B cell (primary cell): ENCODE results near the gene ABHD17C. TPM values are rescaled to one million over a fixed set of nuclear protein-coding genes. Genes with fewer than 3 reads are reported as not detected.

Experiments
- ATAC-seq: fragments of 200-7000 bp; cut with Tn5 transposase; one replicate; pipeline ENCODE4 v1.10.0; 2021; ENCODE audit warnings: low read depth, mild to moderate bottlenecking, moderate number of reproducible peaks, moderate library complexity
- CTCF ChIA-PET: fragments of 350-600 bp; sonication (Branson Sonifier 250); formaldehyde crosslinking; loops from one replicate; lab custom pipeline; 2021; ENCODE audit warnings: antibody characterized with exemption, inconsistent platforms; lab: Charles Lee
- POLR2A ChIA-PET: fragments of 350-600 bp; sonication (Branson Sonifier 250); formaldehyde crosslinking; loops from one replicate; lab custom pipeline; 2021; ENCODE audit warnings: antibody characterized with exemption; lab: Charles Lee
- DNase-seq: peaks from one replicate; pipeline ENCODE4 v3.0.0; 2013
- H2AFZ ChIP-seq: 2 replicates; pipeline ENCODE4 v1.6.1; 2012; ENCODE audit warnings: mild to moderate bottlenecking, low read depth, low read length; ENCODE audit not compliant: insufficient read depth, poor library complexity, severe bottlenecking
- H3K27ac ChIP-seq, 2 donors: 1 replicate in 1 of 2; 2 replicates in 1 of 2; pipeline ENCODE4 v1.5.1; 2012 to 2013; ENCODE audit warnings: low read length in 2 of 2, mild to moderate bottlenecking in 2 of 2, moderate library complexity in 1 of 2
- H3K27me3 ChIP-seq, 4 experiments: fragments of 200-600 bp in 1 of 4; sonication (generic) in 1 of 4; replicated peaks in 1 of 4; 1 replicate in 2 of 4; 2 replicates in 2 of 4; pipeline versions ENCODE4 v1.6.1 to v1.7.0; 2013 to 2016; ENCODE audit warnings: low read length in 3 of 4, mild to moderate bottlenecking in 2 of 4, mixed read lengths in 1 of 4, moderate library complexity in 1 of 4; ENCODE audit not compliant: insufficient read depth in 4 of 4, control insufficient read depth in 3 of 4; ENCODE audit errors: control extremely low read depth in 1 of 4
- H3K36me3 ChIP-seq, 2 experiments: replicated peaks in 1 of 2; 1 replicate in 1 of 2; 2 replicates in 1 of 2; pipeline versions ENCODE4 v1.6.1 to v1.7.1; 2013; ENCODE audit warnings: low read length in 1 of 2; ENCODE audit not compliant: insufficient read depth in 2 of 2, control insufficient read depth in 1 of 2; ENCODE audit errors: control extremely low read depth in 1 of 2, extremely low read depth in 1 of 2
- H3K4me1 ChIP-seq, 2 donors: fragments of 200-600 bp in 1 of 2; sonication (generic) in 1 of 2; 1 replicate in 1 of 2; 2 replicates in 1 of 2; pipeline versions ENCODE4 v1.5.1 to v1.6.1; 2013 to 2017; ENCODE audit warnings: low read length in 2 of 2; ENCODE audit not compliant: control insufficient read depth in 2 of 2, insufficient read depth in 2 of 2
- H3K4me2 ChIP-seq: replicated peaks from 2 replicates; pipeline ENCODE3; 2012; ENCODE audit warnings: mild to moderate bottlenecking, low read depth, low read length; ENCODE audit not compliant: poor library complexity, severe bottlenecking
- H3K4me3 ChIP-seq, 5 experiments: fragments of 200-600 bp in 1 of 5; sonication (generic) in 1 of 5; 1 replicate in 3 of 5; 2 replicates in 2 of 5; pipeline versions ENCODE4 v1.5.1 to v1.7.0; 2011 to 2016; ENCODE audit warnings: low read length in 4 of 5, mild to moderate bottlenecking in 4 of 5, low read depth in 2 of 5, control low read depth in 1 of 5, moderate library complexity in 1 of 5; ENCODE audit not compliant: insufficient read depth in 1 of 5; ENCODE audit errors: control extremely low read depth in 1 of 5, extremely low read depth in 1 of 5
- H3K79me2 ChIP-seq: fragments of 200-600 bp; sonication (generic); one replicate; pipeline ENCODE4 v1.6.0; 2016; ENCODE audit warnings: low read length; ENCODE audit not compliant: control insufficient read depth, insufficient read depth
- H3K9ac ChIP-seq: fragments of 200-600 bp; sonication (generic); 2 replicates; pipeline ENCODE4 v1.6.1; 2017; ENCODE audit warnings: mild to moderate bottlenecking, low read length, moderate library complexity
- H3K9me3 ChIP-seq, 3 donors: one replicate each; pipeline versions ENCODE4 v1.6.1 to v1.7.1; 2013; ENCODE audit warnings: low read length in 2 of 3; ENCODE audit not compliant: control insufficient read depth in 2 of 3, insufficient read depth in 1 of 3; ENCODE audit errors: control extremely low read depth in 1 of 3
- H4K20me1 ChIP-seq: 2 replicates; pipeline ENCODE4 v1.6.0; 2012; ENCODE audit warnings: mild to moderate bottlenecking, low read length; ENCODE audit not compliant: insufficient read depth, control insufficient read depth, poor library complexity, severe bottlenecking
- H3K27ac Mint-ChIP-seq: one replicate; pipeline ENCODE4 v1.8.0; 2021; ENCODE audit warnings: mixed read lengths
- H3K27me3 Mint-ChIP-seq: one replicate; pipeline ENCODE4 v1.8.0; 2021; ENCODE audit warnings: mixed read lengths
- H3K4me1 Mint-ChIP-seq: one replicate; pipeline ENCODE4 v1.8.0; 2021; ENCODE audit warnings: mixed read lengths
- H3K4me3 Mint-ChIP-seq: one replicate; pipeline ENCODE4 v1.8.0; 2021; ENCODE audit warnings: mixed read lengths
- H3K9me3 Mint-ChIP-seq: one replicate; pipeline ENCODE4 v1.8.0; 2022; ENCODE audit warnings: mixed read lengths; ENCODE audit not compliant: insufficient read depth
- EZH2 ChIP-seq: IDR thresholded peaks from 2 replicates; pipeline ENCODE4 v1.6.1; 2012; ENCODE audit warnings: borderline replicate concordance, low read depth, mild to moderate bottlenecking, moderate library complexity, low read length; ENCODE audit not compliant: insufficient read depth, poor library complexity, severe bottlenecking
- WGBS: methylation state at CpG from one replicate; pipeline ENCODE4 v1.1.5; 2013; ENCODE audit warnings: missing lambda C conversion rate; ENCODE audit not compliant: insufficient coverage; 5-methylcytosine and 5-hydroxymethylcytosine counted together
- intact Hi-C: fragments of 100-400 bp; cut with micrococcal nuclease; formaldehyde crosslinking; loops from one replicate; pipeline ENCODE4 v1.10.0; 2022
- polyA plus RNA-seq: library from polyadenylated mRNA; depleted of rRNA; stranded (reverse); fragments of >200 nt; gene quantifications from 2 replicates; pipeline ENCODE4 v1.2.3, GENCODE V29; 2012
- total RNA-seq, 2 donors: library from RNA; stranded (reverse); fragments of 120-200 nt in 1 of 2; gene quantifications; 1 replicate in 1 of 2; 2 replicates in 1 of 2; pipeline versions ENCODE4 v1.2.3 to v1.2.4, GENCODE V29; 2013 to 2022
- TF ChIP-seq, protein P1 (sequence below): fragments of 200-600 bp; IDR thresholded peaks from one replicate; pipeline ENCODE4 v1.8.0; 2022; ENCODE audit warnings: antibody characterized with exemption, mild to moderate bottlenecking

ABHD17C gene
- total and polyA plus RNA-seq, 2 donors (not counting 1 experiment from before 2014, with no cell fraction given), result 0.78 to 1.9 TPM

DNA sequence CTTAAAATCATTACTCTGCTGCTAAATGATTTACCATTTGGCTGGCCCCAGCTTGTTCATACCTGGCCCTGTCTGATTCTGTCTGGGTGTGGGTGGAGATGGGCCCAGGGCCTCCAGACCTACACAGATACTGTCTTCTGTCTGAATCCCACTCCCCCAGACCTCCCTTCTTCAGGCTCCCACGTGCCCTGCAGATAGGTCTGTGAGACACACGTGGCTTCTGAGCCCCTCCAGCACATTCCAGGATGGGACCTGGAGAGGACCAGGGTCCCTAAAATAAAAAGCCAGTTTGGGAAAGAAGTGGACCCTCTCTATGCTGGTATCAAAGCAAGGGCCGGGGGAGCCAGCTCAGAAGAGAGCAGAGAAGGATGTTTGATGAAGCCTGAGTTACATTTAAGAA lies 69.4 kb downstream of the ABHD17C start:
- intact Hi-C loops, result no loop called here
- H3K4me2 ChIP-seq, result no peak overlapping the region
- TF ChIP-seq, protein P1, sequence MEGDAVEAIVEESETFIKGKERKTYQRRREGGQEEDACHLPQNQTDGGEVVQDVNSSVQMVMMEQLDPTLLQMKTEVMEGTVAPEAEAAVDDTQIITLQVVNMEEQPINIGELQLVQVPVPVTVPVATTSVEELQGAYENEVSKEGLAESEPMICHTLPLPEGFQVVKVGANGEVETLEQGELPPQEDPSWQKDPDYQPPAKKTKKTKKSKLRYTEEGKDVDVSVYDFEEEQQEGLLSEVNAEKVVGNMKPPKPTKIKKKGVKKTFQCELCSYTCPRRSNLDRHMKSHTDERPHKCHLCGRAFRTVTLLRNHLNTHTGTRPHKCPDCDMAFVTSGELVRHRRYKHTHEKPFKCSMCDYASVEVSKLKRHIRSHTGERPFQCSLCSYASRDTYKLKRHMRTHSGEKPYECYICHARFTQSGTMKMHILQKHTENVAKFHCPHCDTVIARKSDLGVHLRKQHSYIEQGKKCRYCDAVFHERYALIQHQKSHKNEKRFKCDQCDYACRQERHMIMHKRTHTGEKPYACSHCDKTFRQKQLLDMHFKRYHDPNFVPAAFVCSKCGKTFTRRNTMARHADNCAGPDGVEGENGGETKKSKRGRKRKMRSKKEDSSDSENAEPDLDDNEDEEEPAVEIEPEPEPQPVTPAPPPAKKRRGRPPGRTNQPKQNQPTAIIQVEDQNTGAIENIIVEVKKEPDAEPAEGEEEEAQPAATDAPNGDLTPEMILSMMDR, result no peak
- no peak for TF ChIP-seq EZH2
- CTCF ChIA-PET, result no interaction called here
- no peaks in the 10 kb centered on the region for H3K9me3 ChIP-seq
- no peak for DNase-seq
- Mint-ChIP-seq H3K4me3 (no peak overlapping the region), H3K9me3 (peaks cover 2% of the 10 kb centered on the region), H3K27ac (no peak overlapping the region), H3K4me1 (no peaks in the 10 kb centered on the region), H3K27me3 (peaks cover 2% of the 10 kb centered on the region)
- H3K27me3 ChIP-seq, result no peaks in the 10 kb centered on the region
- H3K4me3 ChIP-seq, result no peak overlapping the region
- no peaks in the 10 kb centered on the region for H4K20me1 ChIP-seq
- no CpG with 5 or more reads among the region's 3 CpGs for WGBS
- H3K79me2 ChIP-seq, result no peaks in the 10 kb centered on the region
- H3K36me3 ChIP-seq, result no peaks in the 10 kb centered on the region
- POLR2A ChIA-PET, result no interaction called here
- H3K9ac ChIP-seq, result no peak overlapping the region
- H2AFZ ChIP-seq, result no peak overlapping the region
- H3K27ac ChIP-seq, result no peak overlapping the region
- no peak for ATAC-seq
- H3K4me1 ChIP-seq, result no peaks in the 10 kb centered on the region

DNA sequence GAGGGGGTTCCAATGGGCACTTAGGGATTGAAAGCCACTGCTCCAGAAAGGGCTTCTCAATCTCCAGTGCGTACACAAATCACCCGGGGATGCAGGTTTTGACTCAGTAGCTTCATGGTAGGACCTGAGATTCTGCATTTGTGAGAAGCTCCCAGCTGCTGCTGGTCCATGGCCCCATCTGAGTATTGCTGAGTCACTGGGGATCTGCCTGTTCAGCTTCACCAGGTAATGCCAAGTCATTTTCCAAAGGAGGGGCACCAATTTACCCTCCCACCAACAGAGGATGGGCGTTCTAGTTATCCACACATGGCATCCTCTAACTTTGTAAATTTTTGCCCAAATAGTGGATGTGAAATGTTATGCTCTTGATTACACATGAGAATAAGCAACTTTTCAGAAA lies 71.2 kb downstream of the ABHD17C start:
- Histone ChIP-seq H3K4me3 (no peak overlapping the region), H3K36me3 (no peaks in the 10 kb centered on the region), H3K79me2 (no peaks in the 10 kb centered on the region), H3K27me3 (no peaks in the 10 kb centered on the region), H3K9ac (no peak overlapping the region), H4K20me1 (no peaks in the 10 kb centered on the region), H3K4me2 (no peak overlapping the region), H2AFZ (no peak overlapping the region), H3K4me1 (no peaks in the 10 kb centered on the region), H3K9me3 (no peaks in the 10 kb centered on the region), H3K27ac (no peak overlapping the region)
- no peak for DNase-seq
- 100% methylated on average over 2 of the region's 3 CpGs for WGBS
- Mint-ChIP-seq H3K9me3 (peaks cover 2% of the 10 kb centered on the region), H3K4me3 (no peak overlapping the region), H3K27me3 (peaks cover 4% of the 10 kb centered on the region), H3K27ac (no peak overlapping the region), H3K4me1 (no peaks in the 10 kb centered on the region)
- intact Hi-C loops, result no loop called here
- TF ChIP-seq, protein P1, result no peak
- no peak for TF ChIP-seq EZH2
- CTCF ChIA-PET, result interaction anchor here (1.7 kb wide), 1 partner anchor 10 kb away, joined by 11 read pairs; no protein-coding TSS in a partner anchor
- ATAC-seq, result no peak
- POLR2A ChIA-PET, result no interaction called here
